Osteoblast (primary cell): ENCODE data around the gene PLVAP. TPM values are rescaled to one million over a fixed set of nuclear protein-coding genes. Genes with fewer than 3 reads are reported as not detected.

Source experiments
- DNase-seq: peaks from one replicate; pipeline ENCODE4 v3.0.0; 2011; ENCODE audit warnings: low spot score, mixed read lengths; ENCODE audit not compliant: insufficient read length; ENCODE audit errors: missing footprints
- H2AFZ ChIP-seq: 2 replicates; pipeline ENCODE4 v1.6.0; 2011; ENCODE audit warnings: mild to moderate bottlenecking, low read length
- H3K27ac ChIP-seq: 2 replicates; pipeline ENCODE4 v1.5.1; 2011; ENCODE audit warnings: mild to moderate bottlenecking, low read depth, low read length, moderate library complexity
- H3K27me3 ChIP-seq: 2 replicates; pipeline ENCODE4 v1.6.0; 2012; ENCODE audit warnings: mild to moderate bottlenecking, control low read depth, inconsistent platforms, low read length, moderate library complexity; ENCODE audit not compliant: insufficient read depth
- H3K36me3 ChIP-seq: 2 replicates; pipeline ENCODE4 v1.5.1; 2011; ENCODE audit warnings: mild to moderate bottlenecking, low read length, control low read depth, moderate library complexity; ENCODE audit not compliant: insufficient read depth
- H3K4me1 ChIP-seq: 2 replicates; pipeline ENCODE4 v1.5.1; 2011; ENCODE audit warnings: mild to moderate bottlenecking, low read length, control low read depth, moderate library complexity; ENCODE audit not compliant: insufficient read depth
- H3K4me2 ChIP-seq: 2 replicates; pipeline ENCODE4 v1.6.0; 2011; ENCODE audit warnings: mild to moderate bottlenecking, low read length; ENCODE audit not compliant: insufficient read depth
- H3K4me3 ChIP-seq: fragments of 200-600 bp; sonication (generic); 3 replicates; pipeline ENCODE4 v1.5.1; 2012; ENCODE audit warnings: mild to moderate bottlenecking, low read length, inconsistent platforms; ENCODE audit not compliant: insufficient read depth
- H3K79me2 ChIP-seq: 2 replicates; pipeline ENCODE4 v1.6.0; 2012; ENCODE audit warnings: mild to moderate bottlenecking, low read length, control low read depth, inconsistent platforms; ENCODE audit not compliant: insufficient read depth
- H3K9me3 ChIP-seq: 2 replicates; pipeline ENCODE4 v1.5.1; 2011; ENCODE audit warnings: low read depth, low read length, control low read depth
- H4K20me1 ChIP-seq: 2 replicates; pipeline ENCODE4 v1.6.0; 2012; ENCODE audit warnings: mild to moderate bottlenecking, low read length, control low read depth; ENCODE audit not compliant: insufficient read depth
- CTCF ChIP-seq: IDR thresholded peaks from 2 replicates; pipeline ENCODE4 v1.5.1; 2011; ENCODE audit warnings: mild to moderate bottlenecking, low read depth, low read length, moderate library complexity; ENCODE audit errors: extremely low read depth
- total RNA-seq: library from RNA; depleted of rRNA; stranded (reverse); fragments of >200 nt; gene quantifications from 2 replicates; pipeline ENCODE4 v1.2.3, GENCODE V29; 2012

PLVAP gene
- total RNA-seq, 1 donor = not detected

GRCh38 chr19:17327068-17327653, 50.0 kb downstream of the PLVAP start:
- H3K27me3 ChIP-seq = no peaks in the 10 kb centered on the region
- no peak for TF ChIP-seq CTCF
- no peak overlapping the region for H2AFZ ChIP-seq
- H3K4me3 ChIP-seq = no peak overlapping the region
- no peaks in the 10 kb centered on the region for H3K79me2 ChIP-seq
- H3K4me2 ChIP-seq = no peak overlapping the region
- H3K27ac ChIP-seq = no peak overlapping the region
- H3K4me1 ChIP-seq = peaks cover 11% of the 10 kb centered on the region
- peaks cover 2% of the 10 kb centered on the region for H4K20me1 ChIP-seq
- peaks cover 3% of the 10 kb centered on the region for H3K36me3 ChIP-seq
- no peaks in the 10 kb centered on the region for H3K9me3 ChIP-seq
- peak; percentile 89 for DNase-seq

GRCh38 chr19:17326595-17326966, 50.6 kb downstream of the PLVAP start:
- Histone ChIP-seq H3K36me3 (peaks cover 3% of the 10 kb centered on the region), H3K79me2 (no peaks in the 10 kb centered on the region), H3K9me3 (no peaks in the 10 kb centered on the region), H4K20me1 (peaks cover 2% of the 10 kb centered on the region), H3K27ac (no peak overlapping the region), H3K27me3 (no peaks in the 10 kb centered on the region), H3K4me1 (peaks cover 11% of the 10 kb centered on the region), H2AFZ (no peak overlapping the region), H3K4me2 (no peak overlapping the region), H3K4me3 (no peak overlapping the region)
- DNase-seq = peak; percentile 96
- TF ChIP-seq CTCF = no peak

- Histone ChIP-seq H3K4me1 (peaks cover 11% of the 10 kb centered on the region), H3K36me3 (peaks cover 3% of the 10 kb centered on the region), H3K27me3 (no peaks in the 10 kb centered on the region), H3K9me3 (no peaks in the 10 kb centered on the region), H3K27ac (no peak overlapping the region), H3K79me2 (no peaks in the 10 kb centered on the region), H3K4me3 (no peak overlapping the region), H3K4me2 (peak overlapping the region; percentile 24), H2AFZ (no peak overlapping the region), H4K20me1 (peaks cover 2% of the 10 kb centered on the region)
- TF ChIP-seq CTCF = no peak
- peak; percentile 97 for DNase-seq
Measured at GRCh38 chr19:17325881-17326594, 51.1 kb downstream of the PLVAP start.

GRCh38 chr19:17325133-17325532, 52.0 kb downstream of the PLVAP start:
- Histone ChIP-seq H3K9me3 (no peaks in the 10 kb centered on the region), H3K4me1 (peaks cover 11% of the 10 kb centered on the region), H3K79me2 (no peaks in the 10 kb centered on the region), H4K20me1 (peaks cover 2% of the 10 kb centered on the region), H3K27me3 (no peaks in the 10 kb centered on the region), H3K36me3 (peaks cover 8% of the 10 kb centered on the region), H3K27ac (no peak overlapping the region), H3K4me3 (no peak overlapping the region), H3K4me2 (no peak overlapping the region), H2AFZ (no peak overlapping the region)
- no peak for DNase-seq
- no peak for TF ChIP-seq CTCF
